Measurements from ENCODE around the gene BAIAP2L2. TPM values are rescaled to one million over a fixed set of nuclear protein-coding genes. Genes with fewer than 3 reads are reported as not detected.
A peak's percentile ranks its signal among the peaks of the same experiment; 100 is the strongest.
"Not testable (repeated sequence)": the region's sequence is repeated elsewhere in the genome, so short reads cannot be mapped to it uniquely, and the experiment has no call there.

Gene BAIAP2L2
- total RNA-seq, 3 donors from 2014 or later (not counting 1 experiment from before 2014, with no cell fraction given), result 0.99 to 1.9 (median 1.2) TPM

- no peak overlapping the region for H3K27ac Mint-ChIP-seq
Observed at GRCh38 chr22:38153821-38154562, 43.5 kb upstream of the BAIAP2L2 start.

GRCh38 chr22:38151126-38151500 is 40.6 kb upstream of the BAIAP2L2 start:
- 84% methylated on average over 8 of the region's 8 CpGs for WGBS (ENCODE audit: insufficient coverage)
- H3K4me3 Mint-ChIP-seq, result no peak overlapping the region
- Histone ChIP-seq H3K4me3 (ENCODE audit: low read length) (no peak overlapping the region), H3K27ac (ENCODE audit: low read length) (no peak overlapping the region), H3K4me1 (ENCODE audit: control insufficient read depth, insufficient read depth, low read length) (peaks cover 7% of the 10 kb centered on the region), H3K27me3 (ENCODE audit: control insufficient read depth, insufficient read depth, low read length) (no peaks in the 10 kb centered on the region), H3K36me3 (ENCODE audit: control insufficient read depth, insufficient read depth, low read length) (no peaks in the 10 kb centered on the region), H3K9me3 (ENCODE audit: control insufficient read depth, insufficient read depth, low read length) (no peaks in the 10 kb centered on the region)
- no peaks in the 10 kb centered on the region for H3K36me3 Mint-ChIP-seq
- no peak overlapping the region for H3K27ac Mint-ChIP-seq
- intact Hi-C loops (cut with micrococcal nuclease), result no loop called here
- H3K4me1 Mint-ChIP-seq, result peaks cover 0 to 11% of the 10 kb centered on the region in 2 donors
- H3K9me3 Mint-ChIP-seq, result no peaks in the 10 kb centered on the region
- no peaks in the 10 kb centered on the region for H3K27me3 Mint-ChIP-seq (ENCODE audit: low read depth in 2 of 2)
- ATAC-seq, result no peak
- TF ChIP-seq CTCF (IDR thresholded peaks at IDR 0.05), result no peak
- no peak for DNase-seq

More at GRCh38 chr22:38153821-38154562, 43.5 kb upstream of the BAIAP2L2 start:
- Histone ChIP-seq H3K27ac (ENCODE audit: low read length) (no peak overlapping the region), H3K36me3 (ENCODE audit: control insufficient read depth, insufficient read depth, low read length) (no peaks in the 10 kb centered on the region), H3K4me1 (ENCODE audit: control insufficient read depth, insufficient read depth, low read length) (no peaks in the 10 kb centered on the region), H3K27me3 (ENCODE audit: control insufficient read depth, insufficient read depth, low read length) (no peaks in the 10 kb centered on the region), H3K4me3 (ENCODE audit: low read length) (no peak overlapping the region), H3K9me3 (ENCODE audit: control insufficient read depth, insufficient read depth, low read length) (no peaks in the 10 kb centered on the region)
- no peaks in the 10 kb centered on the region for H3K27me3 Mint-ChIP-seq (ENCODE audit: low read depth in 2 of 2)
- WGBS (ENCODE audit: insufficient coverage), result 87% methylated on average over 4 of the region's 4 CpGs
- H3K36me3 Mint-ChIP-seq, result no peaks in the 10 kb centered on the region
- no peak overlapping the region for H3K4me3 Mint-ChIP-seq
- TF ChIP-seq CTCF (IDR thresholded peaks at IDR 0.05), result no peak
- H3K4me1 Mint-ChIP-seq, result peaks cover 5% of the 10 kb centered on the region in 2 donors
- ATAC-seq (no peak), DNase-seq (no peak)
- H3K9me3 Mint-ChIP-seq, result no peaks in the 10 kb centered on the region
- intact Hi-C loops (cut with micrococcal nuclease), result no loop called here

- Histone ChIP-seq H3K4me1 (ENCODE audit: control insufficient read depth, insufficient read depth, low read length) (peaks cover 24% of the 10 kb centered on the region), H3K27ac (ENCODE audit: low read length) (no peak overlapping the region)
- no peak overlapping the region for H3K27ac Mint-ChIP-seq
Observed at GRCh38 chr22:38148245-38148644, 37.8 kb upstream of the BAIAP2L2 start.

GRCh38 chr22:38146166-38146565 is 35.7 kb upstream of the BAIAP2L2 start:
- not testable (repeated sequence) for ATAC-seq

More at GRCh38 chr22:38148245-38148644, 37.8 kb upstream of the BAIAP2L2 start:
- intact Hi-C loops (cut with micrococcal nuclease), result no loop called here
- Mint-ChIP-seq H3K36me3 (no peaks in the 10 kb centered on the region), H3K4me1 (peaks cover 5 to 21% of the 10 kb centered on the region in 2 donors), H3K4me3 (no peak overlapping the region), H3K27me3 (ENCODE audit: low read depth in 2 of 2) (no peaks in the 10 kb centered on the region), H3K9me3 (no peaks in the 10 kb centered on the region)
- no peaks in the 10 kb centered on the region for H3K27me3 ChIP-seq (ENCODE audit: control insufficient read depth, insufficient read depth, low read length)
- ATAC-seq (no peak), DNase-seq (no peak)
- H3K9me3 ChIP-seq (ENCODE audit: control insufficient read depth, insufficient read depth, low read length), result no peaks in the 10 kb centered on the region
- H3K4me3 ChIP-seq (ENCODE audit: low read length), result no peak overlapping the region
- no peaks in the 10 kb centered on the region for H3K36me3 ChIP-seq (ENCODE audit: control insufficient read depth, insufficient read depth, low read length)
- no peak for TF ChIP-seq CTCF (IDR thresholded peaks at IDR 0.05)
- WGBS (ENCODE audit: insufficient coverage), result 91% methylated on average over 4 of the region's 5 CpGs

More at GRCh38 chr22:38146166-38146565, 35.7 kb upstream of the BAIAP2L2 start:
- H3K4me3 Mint-ChIP-seq; H3K9me3 ChIP-seq (ENCODE audit: control insufficient read depth, insufficient read depth, low read length); H3K27me3 ChIP-seq (ENCODE audit: control insufficient read depth, insufficient read depth, low read length); H3K36me3 ChIP-seq (ENCODE audit: control insufficient read depth, insufficient read depth, low read length); intact Hi-C loops (cut with micrococcal nuclease); DNase-seq; H3K4me3 ChIP-seq (ENCODE audit: low read length); H3K36me3 Mint-ChIP-seq; H3K27me3 Mint-ChIP-seq (ENCODE audit: low read depth in 2 of 2); H3K27ac ChIP-seq (ENCODE audit: low read length); H3K9me3 Mint-ChIP-seq: not testable (repeated sequence)
- Mint-ChIP-seq H3K4me1 (peaks cover 18 to 34% of the 10 kb centered on the region in 2 donors), H3K27ac (peak overlapping the region in 1 of 2 donors; percentile 92)
- 96% methylated on average over 2 of the region's 3 CpGs for WGBS (ENCODE audit: insufficient coverage)
- H3K4me1 ChIP-seq (ENCODE audit: control insufficient read depth, insufficient read depth, low read length), result peaks cover 42% of the 10 kb centered on the region
